ENCODE measurements around the gene SLC26A8.
"Not testable (repeated sequence)": the region's sequence is repeated elsewhere in the genome, so short reads cannot be mapped to it uniquely, and the experiment has no call there.

SLC26A8 gene

DNA sequence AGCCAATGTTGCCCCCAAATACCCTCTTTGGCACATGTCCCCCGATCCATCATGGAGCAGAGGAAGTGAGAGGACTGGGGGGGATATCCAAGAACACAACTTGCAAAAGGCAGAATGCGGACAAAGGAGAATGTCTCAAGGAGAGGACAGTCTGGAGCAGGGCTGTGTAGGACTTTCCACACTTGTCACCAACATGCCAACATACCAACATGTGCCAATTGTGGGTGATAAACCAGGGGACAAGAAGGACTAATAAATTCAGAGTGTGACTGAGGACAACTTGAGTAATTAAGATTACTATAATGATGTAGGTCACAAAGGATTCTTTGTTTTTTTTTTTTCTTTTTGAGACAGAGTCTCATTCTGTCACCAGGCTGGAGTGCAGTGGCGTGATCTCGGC, 8.8 kb downstream of the SLC26A8 start:
- no peak for DNase-seq (ENCODE audit: low read depth in 2 of 2)

DNA sequence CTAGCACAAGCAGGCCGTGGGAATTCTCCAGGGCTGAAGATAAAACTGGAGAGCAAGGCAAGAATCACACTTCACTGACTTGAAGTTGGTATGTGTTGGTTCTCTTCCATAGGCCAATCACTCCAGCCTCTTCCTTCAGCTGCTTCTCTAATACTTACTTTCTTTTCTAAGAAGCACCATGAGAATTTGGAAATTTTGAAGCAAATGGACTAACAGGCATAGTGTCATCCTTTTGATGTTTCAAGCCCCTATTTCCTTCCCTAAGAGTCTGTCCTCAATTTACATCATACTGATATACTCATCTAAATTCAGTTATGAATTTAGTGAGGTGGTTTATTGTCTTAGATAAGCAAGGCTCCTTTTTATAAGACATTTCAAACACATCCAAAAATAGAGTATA, 24.0 kb downstream of the SLC26A8 start:
- DNase-seq (ENCODE audit: low read depth in 2 of 2) = no peak

DNA sequence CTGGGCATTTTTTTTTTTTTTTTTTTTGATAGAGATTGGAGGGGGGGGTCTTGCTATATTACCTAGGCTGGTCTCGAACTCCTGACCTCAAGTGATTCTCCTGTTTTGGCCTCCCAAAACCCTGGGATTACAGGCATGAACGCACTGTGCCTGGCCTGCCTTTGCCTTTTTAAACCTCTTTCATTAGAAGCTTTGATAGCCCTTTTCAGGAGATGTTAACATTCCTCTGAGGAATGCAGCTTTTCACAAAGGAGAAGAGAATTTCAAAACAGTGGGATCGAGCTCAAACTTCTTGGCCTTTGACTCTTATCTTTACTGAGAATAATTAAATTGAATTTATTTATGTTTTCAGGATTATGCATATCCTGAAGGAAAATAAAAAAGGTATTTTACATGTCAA, 31.3 kb downstream of the SLC26A8 start:
- DNase-seq (ENCODE audit: low read depth in 2 of 2) = no peak

DNA sequence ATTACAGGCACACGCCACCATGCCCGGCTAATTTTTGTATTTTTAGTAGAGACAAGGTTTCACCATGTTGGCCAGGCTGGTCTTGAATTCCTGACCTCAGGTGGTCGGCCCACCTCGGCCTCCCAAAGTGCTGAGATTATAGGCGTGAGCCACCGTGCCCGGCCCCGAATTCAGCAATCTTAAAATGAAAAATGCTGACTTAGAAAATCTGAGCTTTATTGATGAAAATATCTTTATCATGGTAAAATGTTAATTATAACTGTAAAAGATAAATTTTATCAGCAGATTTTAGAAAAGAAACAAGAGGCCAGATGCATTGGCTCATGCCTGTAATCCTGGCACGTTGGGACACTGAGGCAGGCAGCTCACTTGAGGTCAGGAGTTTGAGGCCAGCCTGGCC, 36.4 kb downstream of the SLC26A8 start:
- DNase-seq (ENCODE audit: low read depth in 2 of 2) = not testable (repeated sequence)

DNA sequence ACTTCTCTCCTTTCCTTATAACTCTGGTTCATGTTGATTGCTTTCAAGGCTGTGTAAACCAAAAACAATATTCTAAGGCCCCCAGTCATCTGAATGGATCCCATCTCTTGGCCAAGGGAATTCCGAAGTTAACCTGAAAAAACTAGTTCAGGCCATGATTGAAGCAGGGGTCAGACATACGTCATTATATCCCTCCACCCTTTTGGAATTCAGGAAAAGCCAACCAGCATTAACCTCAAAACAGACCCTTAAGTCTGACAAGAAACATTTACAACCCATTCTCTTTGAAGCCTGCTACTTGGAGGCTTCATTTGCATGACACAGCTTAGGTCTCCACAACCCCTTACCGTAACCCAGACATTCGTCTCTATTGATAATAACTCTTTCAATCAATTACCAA, 39.7 kb downstream of the SLC26A8 start:
- DNase-seq (ENCODE audit: low read depth in 2 of 2) = no peak

DNA sequence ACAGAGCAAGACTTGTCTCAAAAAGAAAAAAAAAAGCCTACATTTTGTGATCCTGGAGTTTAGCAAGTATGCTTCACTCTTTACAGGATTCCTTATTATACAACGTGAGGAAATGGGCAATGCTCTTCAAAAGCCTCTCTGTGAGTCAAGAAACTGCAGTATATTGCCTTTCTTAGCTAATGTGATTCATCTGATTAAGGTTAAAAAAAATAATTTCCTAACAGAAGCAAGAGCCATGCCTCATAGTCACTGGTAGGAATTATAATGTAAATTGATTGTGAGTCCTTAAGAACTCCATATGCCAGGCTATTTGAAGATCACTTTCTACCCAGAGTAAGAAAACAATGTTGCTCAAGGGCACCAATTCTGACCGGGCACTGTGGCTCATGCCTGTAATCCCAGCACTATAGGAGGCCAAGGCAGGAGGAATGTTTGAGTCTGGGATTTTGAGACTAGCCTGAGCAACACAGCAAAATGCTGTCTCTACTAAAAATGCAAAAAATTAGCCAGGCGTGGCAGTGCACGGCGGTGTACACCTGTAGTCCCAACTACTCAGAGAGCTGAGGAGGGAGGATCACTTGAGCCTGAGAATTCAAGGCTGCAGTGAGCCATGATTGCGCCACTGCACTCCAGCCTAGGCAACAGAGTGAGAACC, 43.3 kb downstream of the SLC26A8 start:
- DNase-seq (ENCODE audit: low read depth in 2 of 2) = no peak

DNA sequence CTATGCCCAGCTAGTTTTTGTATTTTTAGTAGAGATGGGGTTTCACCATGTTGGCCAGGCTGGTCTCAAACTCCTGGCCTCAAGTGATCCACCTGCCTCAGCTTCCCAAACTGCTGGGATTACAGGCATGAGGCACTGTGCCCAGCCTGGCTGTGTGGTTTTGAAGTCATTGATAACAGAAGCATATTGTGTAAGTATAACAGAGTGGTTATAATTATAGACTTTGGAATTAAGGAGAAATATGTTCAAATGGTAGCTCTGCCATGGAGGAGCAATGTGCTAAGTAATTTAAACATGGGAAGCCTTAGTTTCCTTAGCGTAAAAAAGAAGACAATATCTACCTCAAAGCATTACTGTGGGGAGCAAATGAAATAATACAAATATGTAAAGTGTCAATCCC, 44.3 kb downstream of the SLC26A8 start:
- DNase-seq (ENCODE audit: low read depth in 2 of 2) = not testable (repeated sequence)

DNA sequence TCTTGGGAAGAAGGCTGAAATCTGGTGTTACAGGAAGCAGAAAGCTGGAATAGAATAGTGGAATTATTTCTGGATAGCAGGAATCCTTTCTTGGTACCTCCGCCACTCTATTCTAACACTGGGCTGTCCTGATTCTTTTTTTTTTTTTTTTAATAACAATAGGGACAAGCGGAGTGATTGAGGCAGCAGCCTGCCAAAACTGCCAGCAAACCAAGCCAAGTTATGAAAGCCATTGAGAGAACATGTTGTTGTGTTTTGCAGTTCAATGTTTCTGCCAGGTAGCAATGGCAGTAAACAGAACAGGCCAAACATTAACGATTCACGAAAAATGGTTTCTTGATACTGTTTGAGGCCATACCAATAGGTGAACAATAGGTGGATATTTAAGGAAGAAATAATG, 47.1 kb downstream of the SLC26A8 start:
- DNase-seq (ENCODE audit: low read depth in 2 of 2) = no peak

DNA sequence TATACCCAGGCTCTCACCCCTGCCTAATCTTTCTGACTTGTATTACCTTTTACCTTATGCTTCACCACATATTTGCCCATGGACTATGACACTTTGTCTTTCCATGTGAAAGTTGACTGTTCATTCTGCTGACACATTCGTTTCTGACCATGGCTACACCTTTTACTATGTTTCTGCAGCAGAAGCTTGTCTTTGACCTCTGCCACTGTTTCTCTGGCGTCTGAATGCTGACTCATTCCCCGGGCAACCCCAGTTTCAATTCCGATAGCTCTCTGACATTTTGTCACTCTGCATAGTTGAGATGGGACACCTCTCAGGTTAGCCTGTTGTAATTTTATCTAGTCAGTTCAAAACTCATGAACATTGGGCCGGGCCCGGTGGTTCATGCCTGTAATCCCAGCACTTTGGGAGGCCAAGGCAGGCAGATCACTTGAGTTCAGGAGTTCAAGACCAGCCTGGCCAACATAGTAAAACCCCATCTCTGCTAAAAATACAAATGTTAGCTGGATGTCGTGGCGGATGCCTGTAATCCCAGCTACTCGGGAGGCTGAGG, 50.7 kb downstream of the SLC26A8 start:
- DNase-seq (ENCODE audit: low read depth in 2 of 2) = no peak

DNA sequence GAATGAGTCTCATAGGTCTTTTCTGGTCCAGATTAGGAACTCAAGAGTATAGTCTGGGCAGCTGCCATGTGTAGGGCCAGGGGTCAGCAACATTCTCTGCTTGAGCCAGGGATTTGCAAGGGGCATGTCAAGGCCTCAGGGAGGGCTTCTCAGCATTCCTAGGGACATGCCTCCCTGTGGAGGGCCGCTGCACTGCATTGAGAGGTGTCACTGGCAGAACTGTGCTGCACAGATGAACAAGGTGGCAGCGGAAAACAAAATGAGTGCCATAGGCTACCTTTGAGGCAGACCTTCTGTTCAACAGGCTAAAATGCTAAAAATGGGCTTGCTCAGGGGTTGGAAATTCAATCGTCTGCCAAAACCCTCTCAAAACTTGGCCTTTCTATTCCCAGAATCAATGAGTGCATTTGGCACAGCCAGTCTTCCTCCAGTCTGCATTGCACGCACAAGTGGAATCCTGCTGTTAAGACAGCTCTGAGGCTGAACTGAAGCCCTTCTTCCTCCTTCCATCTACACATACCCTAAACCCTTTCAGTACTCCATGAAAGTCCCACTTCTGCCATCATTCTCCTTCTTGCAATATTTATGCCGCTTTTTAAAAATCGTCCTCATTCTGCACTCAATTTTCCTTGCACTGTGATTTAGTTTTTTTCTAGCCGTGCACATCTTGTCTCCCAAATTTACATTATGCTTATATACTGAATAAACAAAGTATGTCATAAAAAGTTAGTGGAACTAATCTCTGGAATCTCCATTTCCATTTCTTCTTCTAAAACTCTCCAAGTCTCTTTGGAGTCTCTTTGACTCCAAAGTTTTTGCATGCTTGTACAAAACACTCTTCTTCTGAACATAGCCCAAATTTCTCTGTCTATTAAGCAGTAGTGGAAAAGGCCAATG, 51.7 kb downstream of the SLC26A8 start:
- no peak for DNase-seq (ENCODE audit: low read depth in 2 of 2)

DNA sequence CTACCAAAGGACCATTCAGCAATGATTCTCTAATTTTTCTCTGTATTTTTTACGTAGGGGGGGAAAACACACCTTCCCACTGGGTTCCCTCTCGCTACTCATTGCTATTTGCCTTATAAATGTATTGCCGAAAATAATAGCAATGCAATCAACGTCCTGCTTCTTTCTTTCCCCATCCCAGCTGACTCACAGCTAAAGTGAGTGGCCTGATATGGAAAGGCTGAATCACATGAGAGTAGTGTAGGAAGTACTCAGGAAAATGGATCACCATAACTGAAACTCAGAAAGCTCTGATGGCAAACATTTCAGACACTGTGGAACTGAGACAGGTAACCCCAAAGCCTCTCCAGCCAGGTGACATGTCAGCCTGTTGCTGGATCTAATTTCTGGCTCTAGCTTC, 54.3 kb downstream of the SLC26A8 start:
- DNase-seq (ENCODE audit: low read depth in 2 of 2) = peak in 1 of 2 experiments; percentile 9

DNA sequence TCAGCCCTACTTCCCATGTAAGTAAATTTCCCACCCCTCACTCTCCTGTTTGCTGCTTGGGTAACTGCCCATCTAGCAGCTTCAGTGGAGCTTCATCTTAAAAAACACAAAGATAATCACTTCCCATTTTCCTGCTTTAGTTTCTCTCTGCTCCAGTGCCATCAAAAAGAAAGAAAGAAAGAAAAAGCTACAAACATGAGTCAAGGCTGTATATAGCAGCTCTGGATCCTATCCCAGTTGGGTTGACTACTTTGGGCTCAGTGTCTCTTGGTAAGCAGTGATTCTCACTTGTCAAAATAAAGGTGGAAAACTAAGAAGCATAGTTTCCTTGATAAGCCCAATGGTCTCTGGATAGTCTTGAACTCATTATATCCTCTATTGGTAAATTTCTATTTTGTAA, 54.8 kb downstream of the SLC26A8 start:
- no peak for DNase-seq (ENCODE audit: low read depth in 2 of 2)

DNA sequence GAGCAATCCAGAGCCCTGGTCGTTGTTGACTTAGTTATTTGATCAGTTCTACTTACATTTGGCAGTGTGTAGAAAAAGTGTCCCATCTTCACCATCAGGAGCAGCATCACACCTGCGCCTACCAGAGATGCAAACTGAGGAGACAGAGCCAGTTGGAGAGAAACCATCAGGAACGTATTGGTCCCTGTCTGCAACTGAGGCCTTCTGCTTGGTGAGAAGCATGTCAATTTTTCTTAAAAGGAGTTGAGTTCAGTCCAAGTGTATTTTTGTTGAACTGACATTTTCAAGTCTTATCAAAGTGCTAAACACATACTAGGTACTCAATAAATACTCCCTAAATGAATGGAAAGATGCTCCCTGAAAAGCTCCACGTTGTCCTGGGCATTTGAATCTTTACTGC, 55.6 kb downstream of the SLC26A8 start:
- no peak for DNase-seq (ENCODE audit: low read depth in 2 of 2)

DNA sequence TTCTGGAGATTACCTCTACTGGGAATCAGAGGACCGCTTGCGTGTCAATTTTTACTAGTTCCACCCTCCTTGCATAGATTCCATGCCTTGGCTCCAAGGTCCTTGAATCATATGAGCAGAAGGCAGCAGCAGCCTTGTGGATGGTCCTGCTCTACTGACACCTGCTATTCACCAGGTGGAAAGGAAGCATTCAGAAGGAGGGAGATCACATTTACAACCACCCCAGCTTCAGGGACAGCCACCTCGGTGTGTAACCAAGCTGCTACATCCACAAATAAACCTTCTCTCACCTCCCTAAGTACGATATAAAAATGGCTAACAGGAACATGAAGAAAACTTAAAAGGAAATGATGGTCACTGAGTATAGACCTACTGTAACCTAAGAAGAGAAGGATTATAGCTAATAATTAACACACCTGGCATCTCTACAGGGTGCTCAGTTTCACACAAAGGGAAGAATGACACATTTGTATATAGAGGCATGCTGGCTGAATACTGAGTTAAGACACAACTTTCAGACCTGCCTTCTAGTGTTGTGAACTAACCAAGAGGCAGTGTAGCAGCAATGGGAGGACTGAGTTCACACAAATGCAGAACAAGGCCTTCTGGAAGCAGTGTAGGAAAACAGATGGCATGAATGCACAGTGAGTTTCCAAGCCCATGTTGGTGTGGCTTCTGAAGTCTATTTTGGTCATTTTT, 57.2 kb downstream of the SLC26A8 start:
- DNase-seq (ENCODE audit: low read depth in 2 of 2) = no peak

DNA sequence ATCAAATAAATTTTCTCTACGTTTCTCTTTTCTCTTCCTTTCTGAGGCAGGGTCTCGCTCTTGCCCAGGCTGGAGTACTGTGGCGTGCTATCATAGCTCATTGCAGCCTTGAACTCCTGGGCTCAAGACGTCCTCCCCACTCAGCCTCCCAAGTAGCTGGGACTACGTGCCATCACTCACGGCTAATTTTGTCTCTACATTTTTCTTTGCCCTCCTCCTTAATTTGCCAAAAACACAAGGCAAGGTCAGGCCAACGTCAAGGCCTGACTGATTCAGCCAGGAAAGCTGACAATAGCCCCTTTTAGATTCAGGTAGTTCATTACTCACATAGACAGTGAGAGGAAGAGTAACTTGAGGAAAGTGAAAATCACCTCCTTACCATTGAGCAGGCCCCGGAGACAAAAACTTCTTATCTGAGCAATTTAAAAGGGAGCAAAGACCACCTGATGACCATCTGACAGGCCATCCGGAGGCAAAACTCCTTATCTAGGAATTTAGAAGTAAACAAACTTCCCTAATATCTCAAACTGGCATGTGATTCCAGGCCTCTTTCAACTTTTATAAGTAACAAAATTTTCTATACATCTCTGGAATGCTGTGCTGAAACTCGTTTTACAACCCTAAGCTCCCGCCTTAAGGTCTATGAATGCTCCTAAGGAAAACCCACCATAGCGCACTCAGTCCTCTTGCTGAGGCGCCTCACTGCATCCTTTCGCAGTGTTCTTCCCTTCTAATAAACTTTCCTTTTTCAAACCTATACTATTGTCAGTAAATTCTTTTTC, 61.5 kb downstream of the SLC26A8 start:
- no peak for DNase-seq (ENCODE audit: low read depth in 2 of 2)

DNA sequence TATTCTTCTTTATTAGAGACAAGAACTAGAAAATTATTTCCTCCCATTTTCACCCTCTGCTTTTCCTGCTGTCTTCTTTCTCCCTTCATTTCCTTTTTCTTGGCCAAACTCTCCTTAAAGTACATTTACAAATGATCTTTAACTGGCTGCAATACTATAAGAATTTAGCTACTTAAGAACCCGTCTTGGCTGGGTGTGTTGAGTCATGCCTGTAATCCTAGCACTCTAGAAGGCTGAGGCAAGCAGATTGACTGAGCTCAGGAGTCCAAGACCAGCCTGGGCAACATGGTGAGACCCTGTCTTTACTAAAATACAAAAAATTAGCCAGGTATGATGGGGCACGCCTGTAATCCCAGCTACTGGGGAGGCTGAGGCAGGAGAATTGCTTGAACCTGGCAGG, 64.3 kb downstream of the SLC26A8 start:
- DNase-seq (ENCODE audit: low read depth in 2 of 2) = no peak

DNA sequence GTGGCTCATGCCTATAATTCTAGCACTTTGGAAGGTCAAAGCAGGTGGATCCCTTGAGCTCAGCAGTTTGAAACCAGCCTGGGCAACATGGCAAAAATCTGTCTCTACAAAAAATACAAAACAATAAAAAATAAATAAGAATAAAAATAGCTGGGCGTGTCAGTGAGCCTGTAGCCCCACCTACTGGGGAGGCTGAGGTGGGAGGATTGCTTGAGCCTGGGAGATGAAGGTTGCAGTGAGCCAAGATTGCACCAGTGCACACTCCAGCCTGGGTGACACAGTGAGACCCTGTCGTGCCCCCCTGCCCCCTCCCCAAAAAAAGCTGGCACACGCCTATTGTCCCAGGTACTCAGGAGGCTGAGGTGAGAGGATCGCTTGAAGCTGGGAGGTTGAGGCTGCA, 68.5 kb downstream of the SLC26A8 start:
- no peak for DNase-seq (ENCODE audit: low read depth in 2 of 2)

DNA sequence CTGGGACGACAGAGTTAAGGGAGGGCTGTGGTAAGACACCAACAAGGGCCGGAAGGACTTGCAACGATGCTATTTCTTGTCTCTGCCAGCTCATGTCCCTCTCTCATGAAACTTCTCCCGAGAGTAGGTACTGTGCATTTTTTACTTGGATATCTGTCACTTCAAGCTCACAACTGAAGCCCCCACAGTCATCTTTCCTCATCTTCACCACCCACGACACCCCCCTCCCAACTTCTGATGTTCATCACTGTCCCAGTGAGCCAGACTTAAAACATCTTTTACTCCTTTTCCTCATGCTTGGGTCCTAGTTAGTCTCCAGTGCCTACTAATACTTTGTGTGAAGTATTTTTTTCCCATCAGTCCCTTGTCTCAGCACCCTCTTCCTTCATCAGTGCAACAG, 68.9 kb downstream of the SLC26A8 start:
- DNase-seq (ENCODE audit: low read depth in 2 of 2) = no peak

DNA sequence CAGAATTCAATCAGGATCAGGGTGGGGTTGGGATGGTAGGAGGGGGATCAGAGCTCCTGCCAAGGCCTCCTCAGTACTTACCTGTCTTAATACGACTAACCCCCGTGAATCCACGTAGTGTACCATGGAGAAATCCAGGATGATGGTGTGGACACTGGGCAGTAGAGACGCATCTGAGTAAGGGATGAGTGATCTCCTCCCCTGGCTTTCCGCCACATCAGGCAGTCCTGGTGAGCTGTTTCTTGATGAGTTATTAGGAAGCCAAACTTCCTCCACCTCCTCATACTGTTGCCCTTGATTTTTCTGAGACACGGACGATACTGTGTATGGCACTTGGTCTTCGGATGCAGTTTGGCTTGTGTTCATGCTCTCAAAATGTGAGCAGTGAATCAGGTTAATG, 69.4 kb downstream of the SLC26A8 start:
- DNase-seq (ENCODE audit: low read depth in 2 of 2) = no peak

DNA sequence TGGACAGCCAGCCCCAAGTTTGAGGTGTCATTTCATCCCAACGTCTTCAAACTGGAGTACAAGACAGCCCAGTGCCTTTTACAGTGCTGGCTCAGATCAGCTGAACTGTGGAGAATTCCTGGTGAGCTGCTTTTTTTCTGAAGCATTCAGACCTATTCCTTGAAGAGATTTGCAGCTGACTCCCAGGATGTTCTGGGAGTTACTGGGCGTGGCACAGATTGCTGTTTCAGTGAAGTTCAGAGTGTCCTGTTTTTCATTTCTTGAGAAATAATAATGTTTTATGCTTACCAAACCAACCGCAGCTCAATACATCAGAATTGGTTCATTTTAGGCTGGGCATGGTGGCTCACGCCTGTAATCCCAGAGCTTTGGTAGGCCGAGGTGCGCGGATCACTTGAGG, 70.1 kb downstream of the SLC26A8 start:
- DNase-seq (ENCODE audit: low read depth in 2 of 2) = no peak

DNA sequence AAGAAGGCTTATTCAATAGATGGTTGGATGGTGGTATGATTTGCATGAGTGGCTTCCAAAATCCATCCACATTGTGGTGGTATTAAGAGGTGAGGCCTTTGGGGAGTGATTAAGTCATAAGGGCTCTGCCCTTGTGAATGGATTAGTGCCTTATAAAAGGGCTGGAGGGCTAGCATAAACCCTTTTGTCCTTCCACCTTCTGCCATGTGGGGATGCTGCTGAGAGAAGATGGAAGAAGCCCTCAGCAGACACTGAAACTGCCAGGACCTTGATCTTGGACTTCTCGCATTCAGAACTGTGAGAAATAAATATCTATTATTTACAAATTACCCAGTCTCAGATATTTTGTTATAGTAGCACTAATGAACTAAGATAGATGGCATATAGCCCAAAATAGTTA, 75.7 kb downstream of the SLC26A8 start:
- no peak for DNase-seq (ENCODE audit: low read depth in 2 of 2)

DNA sequence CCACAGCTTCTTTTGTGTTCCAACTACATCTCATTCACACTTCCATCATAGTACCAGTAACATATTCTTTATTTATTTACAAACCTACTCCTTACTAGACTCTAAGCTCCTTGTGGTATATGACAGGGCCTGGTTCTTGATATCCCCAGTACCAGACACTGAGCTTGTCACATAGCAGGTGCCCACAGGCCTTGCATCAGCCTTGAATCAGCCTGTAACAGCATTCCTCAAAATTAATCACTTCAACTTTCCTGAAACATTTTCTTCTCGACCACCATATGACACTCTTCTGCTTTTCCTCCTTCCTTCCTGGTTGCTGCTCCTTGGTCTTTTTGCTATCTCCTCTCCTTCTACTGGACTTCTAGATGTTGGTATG, 78.8 kb downstream of the SLC26A8 start:
- no peak for DNase-seq (ENCODE audit: low read depth in 2 of 2)
